NOMO-1 treated with dmso at 0.1 percent for 144 hours (cell line): Measurements from ENCODE around the gene AGTRAP.

ENCODE experiments used
- DNase-seq: peaks from one replicate; lab custom pipeline; 2025; ENCODE audit not compliant: unreplicated experiment; lab: John Stamatoyannopoulos, UW

Gene AGTRAP

GRCh38 chr1:11757047-11757446 is 21.1 kb downstream of the AGTRAP start:
- DNase-seq = no peak

GRCh38 chr1:11759791-11760190 is 23.9 kb downstream of the AGTRAP start:
- no peak for DNase-seq

- no peak for DNase-seq
These were observed 25.3 kb downstream of the AGTRAP start for GRCh38 chr1:11761285-11761684.

- no peak for DNase-seq
These were observed 26.1 kb downstream of the AGTRAP start, which contains the start of gene C1orf167 for GRCh38 chr1:11761988-11762406. TSS of gene C1orf167 (plus strand) at chr1:11762193. CDS start at chr1:11764401, 2,208 bp downstream.

- DNase-seq = no peak
These were observed 28.2 kb downstream of the AGTRAP start for GRCh38 chr1:11764115-11764514.

GRCh38 chr1:11764519-11764918 is 28.6 kb downstream of the AGTRAP start:
- no peak for DNase-seq

- no peak for DNase-seq
These were observed 29.9 kb downstream of the AGTRAP start for GRCh38 chr1:11765661-11766428.

- no peak for DNase-seq
These were observed 30.5 kb downstream of the AGTRAP start for GRCh38 chr1:11766429-11766776.

- no peak for DNase-seq
These were observed 32.2 kb downstream of the AGTRAP start for GRCh38 chr1:11767922-11768704.

GRCh38 chr1:11768821-11769220 is 32.9 kb downstream of the AGTRAP start:
- no peak for DNase-seq

- DNase-seq = no peak
These were observed 33.3 kb downstream of the AGTRAP start for GRCh38 chr1:11769274-11769673.

- no peak for DNase-seq
These were observed 34.1 kb downstream of the AGTRAP start for GRCh38 chr1:11770011-11770410.

GRCh38 chr1:11771481-11772043 is 35.6 kb downstream of the AGTRAP start:
- DNase-seq = no peak

GRCh38 chr1:11772458-11772857 is 36.5 kb downstream of the AGTRAP start:
- no peak for DNase-seq

GRCh38 chr1:11774753-11775152 is 38.8 kb downstream of the AGTRAP start:
- no peak for DNase-seq

- no peak for DNase-seq
These were observed 41.9 kb downstream of the AGTRAP start for GRCh38 chr1:11777658-11778322.

- no peak for DNase-seq
These were observed 42.4 kb downstream of the AGTRAP start for GRCh38 chr1:11778336-11778735.

- DNase-seq = no peak
These were observed 43.1 kb downstream of the AGTRAP start for GRCh38 chr1:11778844-11779623.

GRCh38 chr1:11779715-11780379 is 43.9 kb downstream of the AGTRAP start:
- no peak for DNase-seq
